ENCODE results near the gene HTR3C.

GRCh38 chr3:184018424-184018973, 34.3 kb upstream of the HTR3C start:
- TF ChIP-seq POLR2A (IDR thresholded peaks at IDR 0.05) = no peak
- TF ChIP-seq POLR2AphosphoS5 (IDR thresholded peaks at IDR 0.05) = no peak

Data from spleen (tissue), 3 donors.